Fibroblast of the aortic adventitia (primary cell): Measurements from ENCODE around the gene POLR3E. TPM values are rescaled to one million over a fixed set of nuclear protein-coding genes. Genes with fewer than 3 reads are reported as not detected.

Experiments used
- DNase-seq: peaks from one replicate; pipeline ENCODE4 v3.0.0-alpha.2; 2010; ENCODE audit warnings: low read depth
- H3K4me3 ChIP-seq: 2 replicates; pipeline ENCODE4 v1.5.1; 2011; ENCODE audit warnings: low read depth, mild to moderate bottlenecking, control low read depth, low read length, moderate library complexity
- CTCF ChIP-seq: IDR thresholded peaks from 2 replicates; pipeline ENCODE4 v1.5.1; 2011; ENCODE audit warnings: mild to moderate bottlenecking, low read length, control low read depth, inconsistent platforms; ENCODE audit not compliant: insufficient read depth
- total RNA-seq: library from RNA; depleted of rRNA; stranded (reverse); fragments of >200 nt; gene quantifications from 2 replicates; pipeline ENCODE4 v1.2.3, GENCODE V29; 2012; ENCODE audit warnings: low replicate concordance

The POLR3E gene
- total RNA-seq, 1 donor: 29.5 TPM

GRCh38 chr16:22272870-22273650, 24.1 kb upstream of the POLR3E start:
- peak; percentile 52 for DNase-seq
- H3K4me3 ChIP-seq: no peak overlapping the region
- TF ChIP-seq CTCF: no peak

- no peak overlapping the region for H3K4me3 ChIP-seq
- no peak for DNase-seq
- no peak for TF ChIP-seq CTCF
Measured at GRCh38 chr16:22274916-22275315, 22.3 kb upstream of the POLR3E start.

GRCh38 chr16:22278441-22279230, 18.6 kb upstream of the POLR3E start:
- no peak overlapping the region for H3K4me3 ChIP-seq
- no peak for DNase-seq
- TF ChIP-seq CTCF: no peak

- no peak overlapping the region for H3K4me3 ChIP-seq
- no peak for DNase-seq
- no peak for TF ChIP-seq CTCF
Measured at GRCh38 chr16:22282254-22282892, 14.8 kb upstream of the POLR3E start.

GRCh38 chr16:22284637-22285036, 12.6 kb upstream of the POLR3E start:
- peak; percentile 29 for DNase-seq
- H3K4me3 ChIP-seq: no peak overlapping the region

More at GRCh38 chr16:22284637-22285036, 12.6 kb upstream of the POLR3E start:
- TF ChIP-seq CTCF: no peak
